CD4-positive, alpha-beta T cell treated with Interleukin-1 beta for 1 hour (primary cell): ENCODE data around the gene ARFGAP3.

Experiments
- DNase-seq, 2 donors: peaks; one replicate each; pipeline ENCODE4 v3.0.0-alpha.2; 2020 to 2022

The ARFGAP3 gene

GRCh38 chr22:42883121-42883520, 26.0 kb upstream of the ARFGAP3 start:
- DNase-seq, result no peak

- DNase-seq, result no peak
Measured at GRCh38 chr22:42881982-42882656, 25.0 kb upstream of the ARFGAP3 start.

GRCh38 chr22:42881298-42881697, 24.2 kb upstream of the ARFGAP3 start:
- DNase-seq, result no peak

- DNase-seq, result no peak
Measured at GRCh38 chr22:42880815-42881214, 23.7 kb upstream of the ARFGAP3 start.

- DNase-seq, result no peak
Measured at GRCh38 chr22:42879371-42880021, 22.4 kb upstream of the ARFGAP3 start.

GRCh38 chr22:42878561-42879305, 21.7 kb upstream of the ARFGAP3 start:
- DNase-seq, result no peak

GRCh38 chr22:42877597-42878340, 20.7 kb upstream of the ARFGAP3 start:
- no peak for DNase-seq

GRCh38 chr22:42877158-42877557, 20.1 kb upstream of the ARFGAP3 start:
- no peak for DNase-seq

- DNase-seq, result no peak
Measured at GRCh38 chr22:42876041-42876440, 19.0 kb upstream of the ARFGAP3 start.

- no peak for DNase-seq
Measured at GRCh38 chr22:42874010-42874409, 16.9 kb upstream of the ARFGAP3 start.

GRCh38 chr22:42873356-42873755, 16.3 kb upstream of the ARFGAP3 start:
- DNase-seq, result no peak

GRCh38 chr22:42872821-42873220, 15.7 kb upstream of the ARFGAP3 start:
- DNase-seq, result no peak

GRCh38 chr22:42871146-42872050, 14.3 kb upstream of the ARFGAP3 start:
- DNase-seq, result no peak

GRCh38 chr22:42869888-42870480, 12.9 kb upstream of the ARFGAP3 start:
- no peak for DNase-seq

- DNase-seq, result no peak
Measured at GRCh38 chr22:42869463-42869862, 12.4 kb upstream of the ARFGAP3 start.

- no peak for DNase-seq
Measured at GRCh38 chr22:42868751-42869251, 11.7 kb upstream of the ARFGAP3 start.

- DNase-seq, result no peak
Measured at GRCh38 chr22:42866100-42866499, 9.0 kb upstream of the ARFGAP3 start.

GRCh38 chr22:42865536-42865935, 8.5 kb upstream of the ARFGAP3 start:
- no peak for DNase-seq

GRCh38 chr22:42863349-42863961, 6.4 kb upstream of the ARFGAP3 start:
- peak in 1 of 2 donors; percentile 24 for DNase-seq

GRCh38 chr22:42862045-42862734, 5.1 kb upstream of the ARFGAP3 start:
- DNase-seq, result no peak
